Mesendoderm (in vitro differentiated cells): ENCODE results near the gene FRZB.

Experiments
- DNase-seq: peaks from one replicate; pipeline ENCODE4 v3.0.0; 2013
- H2AK5ac ChIP-seq: 2 replicates; pipeline ENCODE4 v1.6.1; 2013; ENCODE audit warnings: low read length, inconsistent platforms
- H2BK120ac ChIP-seq: 2 replicates; pipeline ENCODE4 v1.6.1; 2013; ENCODE audit warnings: low read depth, mild to moderate bottlenecking, low read length, moderate library complexity, mixed read lengths
- H2BK15ac ChIP-seq: replicated peaks from 2 replicates; pipeline ENCODE4 v1.6.1; 2013; ENCODE audit warnings: low read depth, mild to moderate bottlenecking, moderate library complexity
- H2BK5ac ChIP-seq: 2 replicates; pipeline ENCODE4 v1.6.1; 2013; ENCODE audit warnings: low read length, inconsistent platforms
- H3K18ac ChIP-seq: 2 replicates; pipeline ENCODE4 v1.6.1; 2013; ENCODE audit warnings: mild to moderate bottlenecking, low read length, mixed read lengths
- H3K23ac ChIP-seq: one replicate; pipeline ENCODE4 v1.6.1; 2013; ENCODE audit warnings: low read length
- H3K27ac ChIP-seq: 2 replicates; pipeline ENCODE4 v1.5.1; 2013; ENCODE audit warnings: low read depth, mild to moderate bottlenecking, inconsistent platforms, low read length, moderate library complexity
- H3K27me3 ChIP-seq: 2 replicates; pipeline ENCODE4 v1.6.1; 2013; ENCODE audit warnings: low read length, control low read depth, mild to moderate bottlenecking, inconsistent platforms; ENCODE audit not compliant: insufficient read depth, poor library complexity
- H3K36me3 ChIP-seq: 2 replicates; pipeline ENCODE4 v1.6.1; 2013; ENCODE audit warnings: low read length, inconsistent platforms; ENCODE audit not compliant: control insufficient read depth, insufficient read depth
- H3K4ac ChIP-seq: one replicate; pipeline ENCODE4 v1.6.1; 2013; ENCODE audit warnings: low read depth, mild to moderate bottlenecking, low read length, moderate library complexity
- H3K4me1 ChIP-seq: 2 replicates; pipeline ENCODE4 v1.6.1; 2013; ENCODE audit warnings: low read depth, low read length, inconsistent platforms; ENCODE audit not compliant: control insufficient read depth
- H3K4me2 ChIP-seq: 2 replicates; pipeline ENCODE4 v1.6.1; 2013; ENCODE audit warnings: low read length
- H3K4me3 ChIP-seq: 2 replicates; pipeline ENCODE4 v1.5.1; 2013; ENCODE audit warnings: mild to moderate bottlenecking, low read length
- H3K56ac ChIP-seq: one replicate; pipeline ENCODE4 v1.6.1; 2013; ENCODE audit warnings: low read length
- H3K79me1 ChIP-seq: 2 replicates; pipeline ENCODE4 v1.6.1; 2013; ENCODE audit warnings: low read length, inconsistent platforms
- H3K79me2 ChIP-seq: 2 replicates; pipeline ENCODE4 v1.6.1; 2013; ENCODE audit warnings: mild to moderate bottlenecking, low read length; ENCODE audit not compliant: control insufficient read depth, insufficient read depth
- H3K9ac ChIP-seq: 2 replicates; pipeline ENCODE4 v1.6.1; 2013; ENCODE audit warnings: low read length, inconsistent platforms
- H4K5ac ChIP-seq: one replicate; pipeline ENCODE4 v1.6.1; 2013; ENCODE audit warnings: low read length
- H4K8ac ChIP-seq: one replicate; pipeline ENCODE4 v1.6.1; 2013; ENCODE audit warnings: low read depth, mild to moderate bottlenecking, control low read depth, low read length, moderate library complexity
- WGBS: extraction: QIAGEN DNeasy Blood & Tissue Kit; methylation state at CpG from one replicate; pipeline ENCODE4 v1.1.7; 2013; ENCODE audit warnings: low lambda C conversion rate, missing lambda C conversion rate; ENCODE audit not compliant: insufficient coverage; ENCODE audit errors: extremely low coverage; 5-methylcytosine and 5-hydroxymethylcytosine counted together

Gene FRZB

GRCh38 chr2:182826064-182826463, 40.4 kb downstream of the FRZB start:
- DNase-seq = no peak
- H4K5ac ChIP-seq = no peak overlapping the region
- no peaks in the 10 kb centered on the region for H3K27me3 ChIP-seq
- H2BK5ac ChIP-seq = no peak overlapping the region
- H2BK120ac ChIP-seq = no peak overlapping the region
- H2AK5ac ChIP-seq = no peak overlapping the region
- no peak overlapping the region for H3K4me3 ChIP-seq
- H4K8ac ChIP-seq = no peak overlapping the region
- no peak overlapping the region for H3K9ac ChIP-seq
- H3K79me2 ChIP-seq = no peaks in the 10 kb centered on the region
- H3K4me1 ChIP-seq = peaks cover 2% of the 10 kb centered on the region
- no CpG with 5 or more reads among the region's 1 CpG for WGBS
- no peak overlapping the region for H2BK15ac ChIP-seq
- no peaks in the 10 kb centered on the region for H3K79me1 ChIP-seq
- H3K4ac ChIP-seq = no peak overlapping the region
- no peaks in the 10 kb centered on the region for H3K36me3 ChIP-seq
- H3K4me2 ChIP-seq = no peak overlapping the region
- no peak overlapping the region for H3K18ac ChIP-seq
- no peak overlapping the region for H3K23ac ChIP-seq
- no peak overlapping the region for H3K27ac ChIP-seq
- H3K56ac ChIP-seq = no peak overlapping the region

- WGBS = no CpG with 5 or more reads among the region's 6 CpGs
- Histone ChIP-seq H3K23ac (no peak overlapping the region), H4K8ac (no peak overlapping the region), H3K4ac (no peak overlapping the region), H3K79me2 (no peaks in the 10 kb centered on the region), H3K4me3 (no peak overlapping the region), H4K5ac (no peak overlapping the region), H2BK120ac (no peak overlapping the region), H3K4me2 (no peak overlapping the region), H3K4me1 (peaks cover 2% of the 10 kb centered on the region), H2BK15ac (no peak overlapping the region), H3K36me3 (no peaks in the 10 kb centered on the region), H2BK5ac (no peak overlapping the region), H2AK5ac (no peak overlapping the region), H3K79me1 (no peaks in the 10 kb centered on the region), H3K18ac (no peak overlapping the region), H3K27me3 (no peaks in the 10 kb centered on the region), H3K9ac (no peak overlapping the region), H3K56ac (no peak overlapping the region), H3K27ac (peak overlapping the region; percentile 81)
- DNase-seq = peak; percentile 42
Observed at GRCh38 chr2:182824767-182825158, 41.7 kb downstream of the FRZB start.

- Histone ChIP-seq H2BK5ac (no peak overlapping the region), H4K8ac (no peak overlapping the region), H3K9ac (no peak overlapping the region), H3K36me3 (no peaks in the 10 kb centered on the region), H3K4ac (no peak overlapping the region), H2BK120ac (no peak overlapping the region), H2AK5ac (no peak overlapping the region), H3K27me3 (no peaks in the 10 kb centered on the region), H3K23ac (no peak overlapping the region), H3K56ac (no peak overlapping the region), H3K79me2 (no peaks in the 10 kb centered on the region), H2BK15ac (no peak overlapping the region), H3K18ac (no peak overlapping the region), H3K4me3 (no peak overlapping the region), H3K4me1 (peaks cover 2% of the 10 kb centered on the region), H3K27ac (no peak overlapping the region), H3K4me2 (no peak overlapping the region), H3K79me1 (no peaks in the 10 kb centered on the region), H4K5ac (no peak overlapping the region)
- DNase-seq = no peak
- no CpG with 5 or more reads among the region's 5 CpGs for WGBS
Observed at GRCh38 chr2:182824056-182824766, 42.2 kb downstream of the FRZB start.

- no peak for DNase-seq
- Histone ChIP-seq H2AK5ac (no peak overlapping the region), H3K9ac (no peak overlapping the region), H3K4me2 (no peak overlapping the region), H4K8ac (no peak overlapping the region), H3K27me3 (no peaks in the 10 kb centered on the region), H3K4me3 (no peak overlapping the region), H2BK120ac (no peak overlapping the region), H3K4ac (no peak overlapping the region), H4K5ac (no peak overlapping the region), H3K79me1 (no peaks in the 10 kb centered on the region), H2BK5ac (no peak overlapping the region), H3K23ac (no peak overlapping the region), H3K27ac (no peak overlapping the region), H2BK15ac (no peak overlapping the region), H3K36me3 (no peaks in the 10 kb centered on the region), H3K79me2 (no peaks in the 10 kb centered on the region), H3K18ac (no peak overlapping the region), H3K4me1 (peaks cover 5% of the 10 kb centered on the region), H3K56ac (no peak overlapping the region)
- no CpG with 5 or more reads among the region's 2 CpGs for WGBS
Observed at GRCh38 chr2:182822733-182823132, 43.7 kb downstream of the FRZB start.

GRCh38 chr2:182821182-182821581, 45.3 kb downstream of the FRZB start:
- Histone ChIP-seq H3K4me1 (peaks cover 5% of the 10 kb centered on the region), H3K27ac (no peak overlapping the region), H3K4me2 (no peak overlapping the region), H2BK5ac (no peak overlapping the region), H3K79me1 (no peaks in the 10 kb centered on the region), H3K9ac (no peak overlapping the region), H3K36me3 (no peaks in the 10 kb centered on the region), H3K23ac (no peak overlapping the region), H3K18ac (no peak overlapping the region), H3K4me3 (no peak overlapping the region), H4K5ac (no peak overlapping the region), H2BK15ac (no peak overlapping the region), H3K4ac (no peak overlapping the region), H3K56ac (no peak overlapping the region), H3K79me2 (no peaks in the 10 kb centered on the region), H4K8ac (no peak overlapping the region), H3K27me3 (no peaks in the 10 kb centered on the region), H2BK120ac (no peak overlapping the region), H2AK5ac (no peak overlapping the region)
- no CpG with 5 or more reads among the region's 2 CpGs for WGBS
- no peak for DNase-seq

- H3K36me3 ChIP-seq = no peaks in the 10 kb centered on the region
- no peak overlapping the region for H3K56ac ChIP-seq
- H3K4ac ChIP-seq = no peak overlapping the region
- H4K5ac ChIP-seq = no peak overlapping the region
- H3K79me1 ChIP-seq = no peaks in the 10 kb centered on the region
- H3K4me2 ChIP-seq = no peak overlapping the region
- whole genome bisulfite sequencing = no CpG with 5 or more reads among the region's 4 CpGs
- H2BK5ac ChIP-seq = no peak overlapping the region
- H3K27ac ChIP-seq = no peak overlapping the region
- no peak overlapping the region for H3K9ac ChIP-seq
- no peak overlapping the region for H4K8ac ChIP-seq
- peaks cover 4% of the 10 kb centered on the region for H3K4me1 ChIP-seq
- no peak overlapping the region for H2BK120ac ChIP-seq
- H2BK15ac ChIP-seq = no peak overlapping the region
- no peak overlapping the region for H3K4me3 ChIP-seq
- no peaks in the 10 kb centered on the region for H3K27me3 ChIP-seq
- H3K18ac ChIP-seq = no peak overlapping the region
- H2AK5ac ChIP-seq = no peak overlapping the region
- DNase-seq = no peak
- H3K79me2 ChIP-seq = no peaks in the 10 kb centered on the region
- no peak overlapping the region for H3K23ac ChIP-seq
Observed at GRCh38 chr2:182819412-182819811, 47.0 kb downstream of the FRZB start.
